Retina (tissue), 1 donor: ENCODE measurements around the gene ZNF592.

ENCODE experiments used
- DNase-seq: peaks from one replicate; pipeline ENCODE4 v3.0.0-alpha.2; 2016

ZNF592 gene

GRCh38 chr15:84782346-84782745, 34.0 kb downstream of the ZNF592 start:
- no peak for DNase-seq

GRCh38 chr15:84783493-84784251, 35.3 kb downstream of the ZNF592 start:
- DNase-seq, result no peak

GRCh38 chr15:84784262-84784661, 35.9 kb downstream of the ZNF592 start:
- DNase-seq, result no peak

GRCh38 chr15:84785053-84785452, 36.7 kb downstream of the ZNF592 start:
- DNase-seq, result no peak

GRCh38 chr15:84788500-84788899, 40.1 kb downstream of the ZNF592 start:
- DNase-seq, result no peak

- no peak for DNase-seq
Measured at GRCh38 chr15:84789762-84790161, 41.4 kb downstream of the ZNF592 start.

- no peak for DNase-seq
Measured at GRCh38 chr15:84790676-84791075, 42.3 kb downstream of the ZNF592 start.

GRCh38 chr15:84791763-84792162, 43.4 kb downstream of the ZNF592 start:
- DNase-seq, result no peak

GRCh38 chr15:84793431-84794161, 45.2 kb downstream of the ZNF592 start:
- no peak for DNase-seq

- DNase-seq, result no peak
Measured at GRCh38 chr15:84794162-84794547, 45.8 kb downstream of the ZNF592 start.

GRCh38 chr15:84795186-84795585, 46.8 kb downstream of the ZNF592 start:
- no peak for DNase-seq

GRCh38 chr15:84797212-84797611, 48.8 kb downstream of the ZNF592 start:
- DNase-seq, result no peak

GRCh38 chr15:84797801-84798200, 49.4 kb downstream of the ZNF592 start:
- DNase-seq, result no peak

- DNase-seq, result no peak
Measured at GRCh38 chr15:84798436-84798946, 50.1 kb downstream of the ZNF592 start.

- no peak for DNase-seq
Measured at GRCh38 chr15:84799511-84800187, 51.3 kb downstream of the ZNF592 start.

- no peak for DNase-seq
Measured at GRCh38 chr15:84800365-84800806, 52.0 kb downstream of the ZNF592 start.

- no peak for DNase-seq
Measured at GRCh38 chr15:84804005-84804900, 55.9 kb downstream of the ZNF592 start.

GRCh38 chr15:84805221-84805620, 56.8 kb downstream of the ZNF592 start:
- DNase-seq, result no peak

- DNase-seq, result no peak
Measured at GRCh38 chr15:84807228-84807627, 58.8 kb downstream of the ZNF592 start.

GRCh38 chr15:84810073-84810840, 61.9 kb downstream of the ZNF592 start:
- DNase-seq, result peak; percentile 41

GRCh38 chr15:84811151-84811550, 62.8 kb downstream of the ZNF592 start:
- DNase-seq, result no peak

- DNase-seq, result no peak
Measured at GRCh38 chr15:84811828-84812227, 63.4 kb downstream of the ZNF592 start.
